Esophagus squamous epithelium (tissue), 4 donors: ENCODE results near the gene MAPK1IP1L.

Experiments
- CTCF ChIP-seq, 6 experiments: fragments of 450-650 bp in 4 of 6; fragments of 200-600 bp in 2 of 6; sonication (generic) in 2 of 6; IDR thresholded peaks; one replicate each; pipeline ENCODE4 v1.5.1; 2016 to 2019; ENCODE audit warnings: antibody characterized with exemption in 6 of 6, mild to moderate bottlenecking in 4 of 6, moderate library complexity in 4 of 6
- POLR2A ChIP-seq, 4 donors: fragments of 450-650 bp; IDR thresholded peaks; one replicate each; pipeline ENCODE4 v1.6.1; 2017; ENCODE audit warnings: antibody characterized with exemption in 4 of 4, mild to moderate bottlenecking in 4 of 4, moderate library complexity in 3 of 4

- TF ChIP-seq CTCF (IDR thresholded peaks at IDR 0.05) (no peak), POLR2A (IDR thresholded peaks at IDR 0.05) (no peak)
Observed at GRCh38 chr14:55098561-55098898, 47.1 kb downstream of the MAPK1IP1L start.
